ENCODE results near the gene IL11. TPM values are rescaled to one million over a fixed set of nuclear protein-coding genes. Genes with fewer than 3 reads are reported as not detected.

IL11 gene
- total and polyA plus RNA-seq, 2 experiments from 2014 or later: 6.7 to 28.7 TPM

- H3K79me2 ChIP-seq (ENCODE audit: insufficient read depth): peaks cover 54% of the 10 kb centered on the region
- no peaks in the 10 kb centered on the region for H3K9me2 ChIP-seq (ENCODE audit: insufficient read depth)
- WGBS, 2 experiments (ENCODE audit: low coverage in 1 of 2, low lambda C conversion rate in 2 of 2, missing lambda C conversion rate in 2 of 2): 84% methylated on average over 21 of the region's 21 CpGs
- H2AFZ ChIP-seq: no peak overlapping the region
- TF ChIP-seq EZH2 (IDR thresholded peaks at IDR 0.05; ENCODE audit: insufficient read depth, poor library complexity, severe bottlenecking): no peak
- TF ChIP-seq EZH2phosphoT487 (IDR thresholded peaks at IDR 0.05; ENCODE audit: insufficient read depth, low read depth): no peak
- H3K27ac ChIP-seq: no peak overlapping the region
- no peaks in the 10 kb centered on the region for H3K9me3 ChIP-seq (ENCODE audit: low read depth)
- in situ Hi-C loops (cut with MboI): no loop called here
- H3F3A ChIP-seq (ENCODE audit: insufficient read depth): peaks cover 43% of the 10 kb centered on the region
- H3K27me3 ChIP-seq (replicated peaks; ENCODE audit: insufficient read depth): no peaks in the 10 kb centered on the region
- peaks cover 25% of the 10 kb centered on the region for H3K4me1 ChIP-seq (ENCODE audit: insufficient read depth)
- peaks cover 16% of the 10 kb centered on the region; the same call in 1 of the 2 replicates for H4K20me1 ChIP-seq (ENCODE audit: insufficient read depth)
- peak overlapping the region; percentile 92; the same call in 1 of the 2 replicates for H3K9ac ChIP-seq
- H3K36me3 ChIP-seq (ENCODE audit: low read depth): peaks cover 27% of the 10 kb centered on the region; the same call in 1 of the 2 replicates
- no peak overlapping the region for H3K4me3 ChIP-seq
- no peak overlapping the region for H3K4me2 ChIP-seq (ENCODE audit: unreplicated experiment)
- no peak for DNase-seq
Measured at GRCh38 chr19:55389386-55390317, 19.4 kb upstream of the IL11 start.

DNA sequence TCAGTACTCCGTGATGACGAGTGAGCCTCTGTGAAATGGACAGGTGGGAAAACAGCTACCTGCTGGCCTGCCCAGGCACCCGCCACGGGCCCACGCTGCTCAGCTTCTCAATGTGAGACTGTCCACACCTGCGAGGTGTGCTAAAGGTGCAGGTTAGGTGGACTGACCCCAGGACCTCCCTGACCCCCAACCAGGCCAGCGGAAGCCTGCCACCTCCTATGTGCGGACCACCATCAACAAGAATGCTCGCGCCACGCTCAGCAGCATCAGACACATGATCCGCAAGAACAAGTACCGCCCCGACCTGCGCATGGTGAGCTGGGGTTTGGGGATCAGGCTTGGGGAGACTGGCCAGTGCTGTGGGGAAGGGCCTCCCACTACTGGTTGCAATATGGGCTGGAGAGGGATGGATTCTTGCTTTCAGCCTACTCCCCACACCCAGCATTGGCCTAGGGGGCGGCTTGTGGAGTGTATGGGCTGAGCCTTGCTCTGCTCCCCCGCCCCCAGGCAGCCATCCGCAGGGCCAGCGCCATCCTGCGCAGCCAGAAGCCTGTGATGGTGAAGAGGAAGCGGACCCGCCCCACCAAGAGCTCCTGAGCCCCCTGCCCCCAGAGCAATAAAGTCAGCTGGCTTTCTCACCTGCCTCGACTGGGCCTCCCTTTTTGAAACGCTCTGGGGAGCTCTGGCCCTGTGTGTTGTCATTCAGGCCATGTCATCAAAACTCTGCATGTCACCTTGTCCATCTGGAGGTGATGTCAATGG lies 17.7 kb upstream of the IL11 start:
- Histone ChIP-seq H3K79me2 (ENCODE audit: insufficient read depth) (peaks cover 54% of the 10 kb centered on the region), H4K20me1 (ENCODE audit: insufficient read depth) (peaks cover 16% of the 10 kb centered on the region; the same call in 1 of the 2 replicates), H3K27me3 (replicated peaks; ENCODE audit: insufficient read depth) (no peaks in the 10 kb centered on the region), H3K4me3 (peak overlapping the region; percentile 94), H3K9ac (peak overlapping the region; percentile 92), H3K9me2 (ENCODE audit: insufficient read depth) (no peaks in the 10 kb centered on the region), H2AFZ (no peak overlapping the region), H3K9me3 (ENCODE audit: low read depth) (no peaks in the 10 kb centered on the region), H3K4me1 (ENCODE audit: insufficient read depth) (peaks cover 33% of the 10 kb centered on the region), H3K27ac (0 out of 2 replicates have a peak overlapping the region, but pooled peaks have one; percentile 68), H3K36me3 (ENCODE audit: low read depth) (peaks cover 27% of the 10 kb centered on the region; the same call in 1 of the 2 replicates), H3F3A (ENCODE audit: insufficient read depth) (peaks cover 40% of the 10 kb centered on the region), H3K4me2 (ENCODE audit: unreplicated experiment) (peak overlapping the region; percentile 95)
- DNase-seq: no peak
- 87 to 90% methylated on average over 20 of the region's 24 CpGs for WGBS, 2 experiments (ENCODE audit: low coverage in 1 of 2, low lambda C conversion rate in 2 of 2, missing lambda C conversion rate in 2 of 2)
- TF ChIP-seq EZH2phosphoT487 (IDR thresholded peaks at IDR 0.05; ENCODE audit: insufficient read depth, low read depth): no peak
- no peak for TF ChIP-seq EZH2 (IDR thresholded peaks at IDR 0.05; ENCODE audit: insufficient read depth, poor library complexity, severe bottlenecking)
- in situ Hi-C loops (cut with MboI): no loop called here

GRCh38 chr19:55386493-55386971 lies 16.3 kb upstream of the IL11 start:
- H3K36me3 ChIP-seq (ENCODE audit: low read depth): peaks cover 27% of the 10 kb centered on the region; the same call in 1 of the 2 replicates
- H3K4me2 ChIP-seq (ENCODE audit: unreplicated experiment): peak overlapping the region; percentile 95
- H3K9me2 ChIP-seq (ENCODE audit: insufficient read depth): no peaks in the 10 kb centered on the region
- in situ Hi-C loops (cut with MboI): no loop called here
- peak overlapping the region; percentile 68 for H3K27ac ChIP-seq
- peaks cover 29% of the 10 kb centered on the region for H3F3A ChIP-seq (ENCODE audit: insufficient read depth)
- peak overlapping the region; percentile 92 for H3K9ac ChIP-seq
- no peaks in the 10 kb centered on the region for H3K27me3 ChIP-seq (replicated peaks; ENCODE audit: insufficient read depth)
- peaks cover 33% of the 10 kb centered on the region for H3K4me1 ChIP-seq (ENCODE audit: insufficient read depth)
- peak; percentile 69 for DNase-seq
- H3K79me2 ChIP-seq (ENCODE audit: insufficient read depth): peaks cover 51% of the 10 kb centered on the region
- no peak overlapping the region for H2AFZ ChIP-seq
- H4K20me1 ChIP-seq (ENCODE audit: insufficient read depth): peaks cover 16% of the 10 kb centered on the region; the same call in 1 of the 2 replicates
- TF ChIP-seq EZH2 (IDR thresholded peaks at IDR 0.05; ENCODE audit: insufficient read depth, poor library complexity, severe bottlenecking): no peak
- no peak for TF ChIP-seq EZH2phosphoT487 (IDR thresholded peaks at IDR 0.05; ENCODE audit: insufficient read depth, low read depth)
- 1% methylated on average over 33 of the region's 33 CpGs for WGBS, 2 experiments (ENCODE audit: low coverage in 1 of 2, low lambda C conversion rate in 2 of 2, missing lambda C conversion rate in 2 of 2)
- peak overlapping the region; percentile 94 for H3K4me3 ChIP-seq
- no peaks in the 10 kb centered on the region for H3K9me3 ChIP-seq (ENCODE audit: low read depth)
